K562 treated with DMSO at 1 percent for 4 hours (cell line): ENCODE results near the gene RPRD1B. TPM values are rescaled to one million over a fixed set of nuclear protein-coding genes. Genes with fewer than 3 reads are reported as not detected.

Experiments
- total RNA-seq: library from RNA; unstranded; fragments of 300-600 nt; gene quantifications from 2 replicates; pipeline ENCODE4 v1.2.3, GENCODE V29; 2022; ENCODE audit not compliant: insufficient read depth

Gene RPRD1B, protein sequence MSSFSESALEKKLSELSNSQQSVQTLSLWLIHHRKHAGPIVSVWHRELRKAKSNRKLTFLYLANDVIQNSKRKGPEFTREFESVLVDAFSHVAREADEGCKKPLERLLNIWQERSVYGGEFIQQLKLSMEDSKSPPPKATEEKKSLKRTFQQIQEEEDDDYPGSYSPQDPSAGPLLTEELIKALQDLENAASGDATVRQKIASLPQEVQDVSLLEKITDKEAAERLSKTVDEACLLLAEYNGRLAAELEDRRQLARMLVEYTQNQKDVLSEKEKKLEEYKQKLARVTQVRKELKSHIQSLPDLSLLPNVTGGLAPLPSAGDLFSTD
- total RNA-seq: 12.8 and 16.1 TPM in 2 replicates

DNA sequence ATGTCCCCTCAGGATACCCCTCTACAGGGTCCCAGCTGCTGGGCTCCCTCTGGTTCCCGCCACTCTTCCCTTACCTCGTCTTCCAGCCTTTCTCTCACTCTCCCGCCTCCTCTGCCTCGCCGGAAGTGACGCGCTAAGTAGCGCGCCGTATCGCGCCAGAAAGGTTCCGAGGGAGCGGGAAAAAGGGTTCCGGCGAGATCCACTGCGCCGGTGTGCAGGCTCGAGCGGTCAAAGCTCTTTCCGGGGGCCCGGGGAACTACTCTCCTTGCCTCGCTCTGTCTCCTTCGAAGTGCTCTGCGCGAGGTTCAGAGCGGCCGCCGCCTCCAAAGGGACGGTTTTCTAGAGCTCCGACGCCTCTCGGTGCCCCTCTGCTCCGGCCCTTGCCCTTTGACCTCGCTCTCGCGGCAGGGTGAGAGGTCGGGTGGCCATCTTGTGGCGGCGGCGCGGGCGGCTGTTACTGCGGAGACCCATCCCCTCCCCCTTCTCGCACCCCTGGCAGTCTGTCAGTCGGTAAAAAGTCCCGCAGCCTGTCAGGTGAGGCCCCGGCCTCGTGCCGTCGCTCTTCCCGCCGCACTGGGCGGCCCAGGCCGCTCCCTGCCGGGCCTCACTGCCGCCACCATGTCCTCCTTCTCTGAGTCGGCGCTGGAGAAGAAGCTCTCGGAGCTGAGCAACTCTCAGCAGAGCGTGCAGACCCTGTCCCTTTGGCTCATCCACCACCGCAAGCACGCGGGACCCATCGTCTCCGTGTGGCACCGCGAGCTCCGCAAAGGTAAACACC lies at the start of gene RPRD1B, which contains the start of gene TTI1:
TSS of gene RPRD1B (plus strand) at position 417 of the 778 bp plus-strand sequence. CDS start at position 619, 202 bp downstream.
TSS of gene TTI1 (minus strand) at position 127 of the 778 bp plus-strand sequence. CDS start 19,640 bp downstream, outside the sequence.

Other genes with a start within 250 kb of the RPRD1B start
- not detected in 2 replicates for gene VSTM2L, start 130.6 kb upstream of the RPRD1B start, total RNA-seq
- 20.5 and 21.8 TPM in 2 replicates for gene TTI1, start 290 bp upstream of the RPRD1B start, total RNA-seq
- 92.6 and 94.8 TPM in 2 replicates for gene TGM2, start 131.5 kb downstream of the RPRD1B start, total RNA-seq
- not detected in 2 replicates for gene KIAA1755, start 227.0 kb downstream of the RPRD1B start, total RNA-seq